Fibroblast of pulmonary artery (primary cell): Measurements from ENCODE around the gene CROCC2.

Experiments
- DNase-seq: peaks from one replicate; pipeline ENCODE4 v3.0.0-alpha.2; 2010; ENCODE audit warnings: low read depth
- H3K4me3 ChIP-seq: replicated peaks from 2 replicates; pipeline ENCODE4 v1.5.1; 2011; ENCODE audit warnings: low read depth, mild to moderate bottlenecking, control low read depth, low read length, moderate library complexity
- TF ChIP-seq, protein P1 (sequence below): IDR thresholded peaks from 2 replicates; pipeline ENCODE4 v1.5.1; 2011; ENCODE audit warnings: mild to moderate bottlenecking, control low read depth, low read length, inconsistent platforms; ENCODE audit errors: missing control alignments

Gene CROCC2

DNA sequence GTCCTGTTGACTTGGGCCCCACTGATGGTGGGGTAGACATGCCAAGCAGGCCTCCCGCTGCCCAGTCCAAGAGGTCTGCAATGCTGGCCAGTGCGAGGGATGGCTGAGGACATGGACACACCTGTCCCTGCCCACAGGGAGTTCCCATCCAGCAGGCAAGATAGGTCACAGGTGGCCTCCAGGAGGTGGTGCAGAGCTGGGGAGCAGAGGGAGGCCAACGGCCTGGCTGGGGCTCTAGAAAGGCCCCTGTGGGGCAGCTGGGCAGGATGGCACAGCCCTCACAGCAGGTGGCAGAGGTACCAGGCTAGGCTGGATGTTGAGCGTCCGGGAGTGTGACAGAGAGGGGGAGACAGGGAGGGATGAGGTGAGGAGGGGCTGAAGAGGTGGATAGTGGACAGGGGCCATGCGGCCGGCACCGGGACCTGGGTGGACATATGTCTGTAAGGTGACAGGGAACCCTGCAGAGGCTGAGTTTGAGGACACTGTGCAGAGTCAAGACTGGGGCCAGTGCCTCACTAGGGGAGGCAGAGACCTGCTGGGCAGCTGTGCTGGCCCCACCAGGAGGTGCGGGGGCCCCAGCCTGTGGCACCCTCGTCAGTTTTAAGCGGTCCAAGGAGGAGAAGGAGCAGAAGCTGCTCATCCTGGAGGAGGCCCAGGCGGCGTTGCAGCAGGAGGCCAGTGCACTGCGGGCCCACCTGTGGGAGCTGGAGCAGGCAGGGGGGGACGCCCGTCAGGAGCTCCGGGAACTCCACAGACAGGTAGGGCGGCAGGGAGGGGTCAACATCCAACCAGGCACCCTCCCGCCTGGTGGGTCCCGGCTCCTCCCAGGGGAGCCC is 58.0 kb downstream of the CROCC2 start:
- no peak overlapping the region for H3K4me3 ChIP-seq
- TF ChIP-seq, protein P1, sequence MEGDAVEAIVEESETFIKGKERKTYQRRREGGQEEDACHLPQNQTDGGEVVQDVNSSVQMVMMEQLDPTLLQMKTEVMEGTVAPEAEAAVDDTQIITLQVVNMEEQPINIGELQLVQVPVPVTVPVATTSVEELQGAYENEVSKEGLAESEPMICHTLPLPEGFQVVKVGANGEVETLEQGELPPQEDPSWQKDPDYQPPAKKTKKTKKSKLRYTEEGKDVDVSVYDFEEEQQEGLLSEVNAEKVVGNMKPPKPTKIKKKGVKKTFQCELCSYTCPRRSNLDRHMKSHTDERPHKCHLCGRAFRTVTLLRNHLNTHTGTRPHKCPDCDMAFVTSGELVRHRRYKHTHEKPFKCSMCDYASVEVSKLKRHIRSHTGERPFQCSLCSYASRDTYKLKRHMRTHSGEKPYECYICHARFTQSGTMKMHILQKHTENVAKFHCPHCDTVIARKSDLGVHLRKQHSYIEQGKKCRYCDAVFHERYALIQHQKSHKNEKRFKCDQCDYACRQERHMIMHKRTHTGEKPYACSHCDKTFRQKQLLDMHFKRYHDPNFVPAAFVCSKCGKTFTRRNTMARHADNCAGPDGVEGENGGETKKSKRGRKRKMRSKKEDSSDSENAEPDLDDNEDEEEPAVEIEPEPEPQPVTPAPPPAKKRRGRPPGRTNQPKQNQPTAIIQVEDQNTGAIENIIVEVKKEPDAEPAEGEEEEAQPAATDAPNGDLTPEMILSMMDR = no peak
- DNase-seq = no peak

DNA sequence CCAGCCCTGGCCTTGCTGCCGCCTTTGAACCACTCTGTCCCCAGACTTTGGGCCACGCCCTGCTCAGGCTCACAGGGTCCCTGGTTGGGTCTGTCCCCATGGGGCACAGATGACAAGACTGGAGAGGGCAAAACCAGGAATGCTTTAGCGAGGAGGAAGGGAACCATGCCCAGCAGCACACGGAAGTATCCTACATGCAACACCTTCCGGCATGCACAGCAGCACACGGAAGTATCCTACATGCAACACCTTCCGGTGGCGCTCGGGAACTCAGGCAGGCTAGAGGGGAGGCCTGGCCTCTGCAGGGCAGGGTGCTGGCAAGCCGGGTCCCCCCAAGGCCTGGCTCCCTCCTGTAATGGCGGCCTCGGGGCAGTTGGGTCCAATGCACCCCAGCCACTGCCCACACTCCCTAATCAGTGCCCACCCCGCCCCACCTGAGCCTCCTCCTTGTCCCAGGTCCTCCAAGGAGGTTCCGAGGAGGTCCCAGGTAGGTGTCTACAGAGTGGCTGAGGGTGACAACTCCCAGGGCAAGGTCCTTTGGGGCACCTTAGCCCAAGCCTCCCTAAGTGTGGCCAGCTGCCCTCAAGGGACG is 58.7 kb downstream of the CROCC2 start:
- TF ChIP-seq, protein P1 = no peak
- no peak for DNase-seq
- H3K4me3 ChIP-seq = no peak overlapping the region

DNA sequence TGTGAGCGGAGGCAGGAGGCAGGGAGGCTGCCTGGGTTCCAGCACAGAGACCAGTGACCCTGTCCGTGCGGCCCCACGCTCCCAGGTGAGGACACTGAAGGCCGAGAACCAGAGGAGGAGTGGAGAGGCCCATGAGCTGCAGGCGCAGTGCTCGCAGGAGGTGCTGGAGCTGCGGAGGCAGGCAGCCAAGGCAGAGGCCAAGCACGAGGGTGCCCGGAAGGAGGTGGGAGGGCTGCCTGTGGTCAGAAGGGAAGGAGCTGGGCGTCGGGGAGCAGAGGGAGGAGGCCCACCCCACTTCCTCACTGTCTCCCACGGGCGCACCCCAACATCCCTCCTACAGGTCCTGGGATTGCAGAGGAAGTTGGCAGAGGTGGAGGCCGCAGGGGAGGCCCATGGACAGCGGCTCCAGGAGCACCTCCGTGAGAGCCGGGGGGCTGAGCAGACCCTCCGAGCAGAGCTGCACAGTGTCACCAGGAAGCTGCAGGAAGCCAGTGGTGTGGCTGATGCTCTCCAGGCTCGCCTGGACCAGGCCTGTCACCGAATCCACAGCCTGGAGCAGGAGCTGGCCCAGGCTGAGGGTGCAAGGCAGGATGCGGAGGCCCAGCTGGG is 59.3 kb downstream of the CROCC2 start:
- DNase-seq = peak; percentile 40
- H3K4me3 ChIP-seq = no peak overlapping the region
- TF ChIP-seq, protein P1 = no peak

DNA sequence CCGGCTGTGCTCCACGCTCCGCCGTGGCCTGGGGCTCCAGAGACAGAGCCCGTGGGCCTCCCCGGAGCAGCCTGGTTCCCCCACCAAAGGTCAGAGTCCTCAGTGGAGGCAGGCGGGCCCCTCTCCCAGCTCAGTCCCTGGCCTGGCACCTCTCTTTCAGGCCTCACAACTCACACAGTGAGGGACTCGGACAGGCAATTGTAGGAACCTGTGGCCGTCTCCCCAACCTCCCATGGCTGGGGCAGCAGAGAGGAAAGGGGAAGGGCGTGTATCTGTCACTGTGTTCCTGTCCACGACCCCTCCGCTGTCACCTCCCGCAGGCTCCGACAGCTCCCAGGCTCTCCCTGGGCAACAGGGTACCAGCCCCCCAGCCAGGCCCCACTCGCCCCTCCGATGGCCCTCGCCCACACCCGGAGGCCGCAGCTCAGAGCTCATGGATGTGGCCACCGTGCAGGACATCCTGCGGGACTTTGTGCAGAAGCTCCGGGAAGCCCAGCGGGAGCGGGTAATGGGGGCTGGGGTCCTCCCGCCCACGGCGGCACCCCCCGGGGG is 59.8 kb downstream of the CROCC2 start:
- TF ChIP-seq, protein P1 = no peak
- no peak for DNase-seq
- H3K4me3 ChIP-seq = no peak overlapping the region

DNA sequence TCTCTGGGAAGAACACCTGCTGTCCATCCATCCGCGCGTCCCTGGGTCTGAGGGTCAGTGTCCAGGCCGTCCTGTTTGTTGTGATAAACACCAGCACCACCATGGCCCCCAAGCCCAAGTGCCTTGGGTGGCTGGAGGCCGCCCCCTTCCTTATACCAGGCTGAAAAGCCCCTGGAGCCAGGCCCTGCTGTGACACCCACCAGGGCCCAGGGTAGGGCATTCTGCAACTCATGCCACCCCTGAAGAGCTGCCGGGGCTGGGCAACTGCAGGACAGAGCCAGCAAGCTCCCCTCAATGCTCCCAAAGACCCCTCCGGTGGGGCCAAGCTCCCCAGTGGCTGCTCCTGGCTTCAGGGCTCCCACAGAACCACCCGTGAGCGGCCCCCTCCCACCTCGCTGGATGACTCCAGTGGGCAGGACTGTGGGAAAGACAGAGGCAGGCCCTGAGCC is 60.3 kb downstream of the CROCC2 start:
- no peak for DNase-seq
- H3K4me3 ChIP-seq = no peak overlapping the region
- TF ChIP-seq, protein P1 = no peak

DNA sequence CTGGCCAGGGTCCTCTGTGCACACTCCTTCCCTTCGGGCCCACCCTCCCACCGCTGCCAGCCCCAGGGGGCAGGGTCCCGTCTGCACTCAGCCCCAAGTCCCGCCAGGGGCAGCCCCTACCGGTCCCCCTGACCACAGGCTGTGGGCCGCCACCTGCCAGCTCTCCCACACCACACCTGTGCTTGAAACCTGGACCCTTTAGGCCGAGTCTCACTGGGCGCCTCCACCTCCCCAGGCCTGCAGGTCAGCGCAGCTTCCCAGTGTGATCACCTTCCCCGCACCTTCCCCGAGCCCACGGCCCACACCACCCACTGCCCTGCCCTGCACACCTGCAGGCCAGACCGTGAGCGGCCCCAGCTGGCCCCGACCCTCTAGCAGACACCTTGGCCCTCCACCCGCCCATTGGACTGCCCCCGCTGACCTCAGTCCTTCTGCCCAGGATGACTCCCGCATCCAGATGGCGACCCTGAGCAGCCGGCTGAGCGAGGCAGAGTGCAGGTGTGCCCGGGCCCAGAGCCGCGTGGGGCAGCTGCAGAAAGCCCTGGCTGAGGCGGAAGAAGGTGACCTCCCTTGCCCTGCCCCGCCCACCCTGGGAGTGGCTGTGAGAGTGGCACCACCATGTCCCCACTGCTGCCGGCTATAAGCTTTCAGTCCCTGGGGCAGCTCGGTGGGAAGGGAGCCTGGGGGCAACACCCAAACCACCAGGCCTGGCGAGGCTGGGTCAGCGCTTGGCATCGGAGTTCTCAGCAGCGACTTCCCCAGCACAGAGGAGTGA is 61.0 kb downstream of the CROCC2 start:
- TF ChIP-seq, protein P1 = no peak
- no peak for DNase-seq
- H3K4me3 ChIP-seq = no peak overlapping the region
